GM12872 (cell line): ENCODE data around the gene LENG9.

Experiments used
- TF ChIP-seq, protein P1 (sequence below): IDR thresholded peaks from 3 replicates; pipeline ENCODE4 v1.5.1; 2011; ENCODE audit warnings: low read depth, mild to moderate bottlenecking, low read length, moderate library complexity; ENCODE audit not compliant: insufficient read depth

The LENG9 gene

DNA sequence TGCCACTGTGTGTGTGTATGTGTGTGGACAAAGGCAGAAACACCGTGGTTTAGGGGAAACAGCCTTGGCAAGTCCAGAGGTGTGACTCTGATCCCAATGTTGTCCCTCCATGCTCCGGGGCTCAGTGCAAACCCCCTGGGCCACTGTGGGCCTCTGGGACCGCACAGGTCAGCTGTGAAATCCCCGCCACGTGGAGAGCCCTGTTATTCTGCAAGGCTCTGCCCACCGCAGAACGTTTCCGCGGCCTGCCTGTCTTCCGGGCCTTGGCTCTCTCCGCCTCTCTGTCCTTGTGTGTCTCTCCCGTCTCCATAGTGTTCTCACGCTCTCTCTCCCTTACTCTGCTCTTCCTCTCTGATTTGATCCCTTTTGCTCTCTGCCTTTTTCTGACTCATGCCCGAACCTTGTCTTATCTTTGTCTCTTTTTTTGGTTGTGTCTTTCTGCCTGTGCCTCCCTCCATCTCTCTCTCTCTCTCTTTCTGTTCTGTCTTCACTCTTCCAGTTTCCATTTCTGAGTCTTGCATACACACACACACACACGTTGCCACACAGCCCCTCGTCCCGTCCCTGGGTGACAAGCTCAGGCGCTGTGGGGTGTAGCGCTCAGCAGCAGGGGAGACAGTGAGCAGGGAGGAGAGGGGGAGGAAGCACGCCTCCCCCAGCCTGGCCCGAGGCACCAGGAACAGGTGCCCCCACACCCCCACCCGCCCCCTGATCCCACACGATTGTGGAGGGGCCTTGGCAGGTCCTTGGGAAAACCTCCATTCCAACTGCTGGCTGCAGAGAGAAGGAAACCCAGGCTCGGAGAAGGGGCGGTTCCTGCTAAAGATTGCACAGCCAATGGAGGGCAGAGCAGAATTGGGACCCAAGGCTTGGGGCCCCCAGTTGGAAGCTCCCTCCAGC, 45.3 kb downstream of the LENG9 start:
- TF ChIP-seq, protein P1, sequence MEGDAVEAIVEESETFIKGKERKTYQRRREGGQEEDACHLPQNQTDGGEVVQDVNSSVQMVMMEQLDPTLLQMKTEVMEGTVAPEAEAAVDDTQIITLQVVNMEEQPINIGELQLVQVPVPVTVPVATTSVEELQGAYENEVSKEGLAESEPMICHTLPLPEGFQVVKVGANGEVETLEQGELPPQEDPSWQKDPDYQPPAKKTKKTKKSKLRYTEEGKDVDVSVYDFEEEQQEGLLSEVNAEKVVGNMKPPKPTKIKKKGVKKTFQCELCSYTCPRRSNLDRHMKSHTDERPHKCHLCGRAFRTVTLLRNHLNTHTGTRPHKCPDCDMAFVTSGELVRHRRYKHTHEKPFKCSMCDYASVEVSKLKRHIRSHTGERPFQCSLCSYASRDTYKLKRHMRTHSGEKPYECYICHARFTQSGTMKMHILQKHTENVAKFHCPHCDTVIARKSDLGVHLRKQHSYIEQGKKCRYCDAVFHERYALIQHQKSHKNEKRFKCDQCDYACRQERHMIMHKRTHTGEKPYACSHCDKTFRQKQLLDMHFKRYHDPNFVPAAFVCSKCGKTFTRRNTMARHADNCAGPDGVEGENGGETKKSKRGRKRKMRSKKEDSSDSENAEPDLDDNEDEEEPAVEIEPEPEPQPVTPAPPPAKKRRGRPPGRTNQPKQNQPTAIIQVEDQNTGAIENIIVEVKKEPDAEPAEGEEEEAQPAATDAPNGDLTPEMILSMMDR, result no peak

DNA sequence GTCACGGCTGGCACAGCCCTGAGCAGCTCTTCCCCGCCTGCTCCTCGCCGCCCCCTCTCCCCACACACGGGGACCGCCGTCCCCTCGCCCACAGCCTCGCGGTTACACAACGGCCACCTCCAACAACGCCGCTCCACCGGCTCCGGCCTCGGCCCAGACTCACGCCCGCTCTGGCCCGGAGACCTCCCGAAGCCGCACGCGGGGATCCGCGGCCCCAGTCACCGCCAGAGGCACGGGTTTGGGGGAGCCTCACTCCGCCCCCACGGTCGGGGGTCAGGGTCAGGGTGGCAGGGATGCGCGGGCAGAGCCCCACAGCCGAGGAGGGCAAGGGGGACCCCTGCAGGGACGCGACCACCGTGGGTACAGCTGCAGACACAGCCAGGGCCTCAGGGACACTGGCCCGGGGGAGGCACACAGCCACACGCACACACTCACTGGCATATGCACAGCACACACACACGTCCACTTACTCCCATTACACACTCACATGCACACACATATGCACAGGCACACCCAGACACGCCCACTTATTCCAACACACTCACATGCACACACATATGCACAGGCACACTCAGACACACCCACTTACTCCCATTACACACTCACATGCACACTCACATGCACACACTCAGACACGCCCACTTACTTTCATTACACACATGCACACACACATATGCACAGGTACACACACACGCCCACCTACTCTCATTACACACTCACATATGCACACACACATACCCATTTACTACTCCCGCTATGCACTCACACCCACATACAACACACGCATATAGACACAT, 46.7 kb downstream of the LENG9 start:
- TF ChIP-seq, protein P1, result no peak

DNA sequence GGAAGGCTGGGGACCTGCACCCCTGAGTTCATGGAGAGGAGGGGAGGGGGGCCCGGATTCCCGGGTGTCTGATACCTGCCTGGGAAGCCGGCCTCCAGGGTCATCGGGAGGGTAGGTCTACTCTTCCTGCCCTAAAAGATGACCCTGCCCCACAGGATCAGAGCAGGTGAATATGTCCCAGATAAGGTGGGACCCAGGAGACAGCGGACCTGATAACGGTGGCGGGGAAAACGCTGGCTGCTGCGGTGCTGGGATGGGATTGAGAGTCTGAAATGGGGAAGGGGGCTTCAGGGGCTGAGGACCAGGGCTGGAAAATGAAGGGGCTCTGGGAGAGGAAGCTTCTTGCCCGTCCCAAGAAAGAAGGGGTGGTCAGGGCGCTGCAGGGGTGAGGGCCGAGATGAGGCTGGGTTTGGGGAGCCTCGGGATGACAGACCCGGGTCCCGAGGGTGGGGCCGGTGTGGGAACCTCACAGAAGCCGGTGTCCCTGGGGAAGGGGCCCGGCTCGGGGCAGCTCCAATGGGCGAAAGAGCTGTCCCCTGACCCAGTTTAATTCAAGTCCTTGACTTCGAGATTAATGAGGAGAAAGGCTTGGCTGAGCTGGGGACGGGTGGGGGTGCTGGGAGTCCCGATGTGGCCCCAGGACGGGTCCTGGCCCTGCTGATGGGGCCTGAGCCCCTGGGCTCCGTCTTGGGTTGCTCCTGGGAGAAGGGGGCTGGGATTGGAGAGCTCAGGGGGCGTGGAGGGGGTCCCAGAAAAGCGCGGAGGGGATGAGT, 47.5 kb downstream of the LENG9 start:
- TF ChIP-seq, protein P1, result no peak

DNA sequence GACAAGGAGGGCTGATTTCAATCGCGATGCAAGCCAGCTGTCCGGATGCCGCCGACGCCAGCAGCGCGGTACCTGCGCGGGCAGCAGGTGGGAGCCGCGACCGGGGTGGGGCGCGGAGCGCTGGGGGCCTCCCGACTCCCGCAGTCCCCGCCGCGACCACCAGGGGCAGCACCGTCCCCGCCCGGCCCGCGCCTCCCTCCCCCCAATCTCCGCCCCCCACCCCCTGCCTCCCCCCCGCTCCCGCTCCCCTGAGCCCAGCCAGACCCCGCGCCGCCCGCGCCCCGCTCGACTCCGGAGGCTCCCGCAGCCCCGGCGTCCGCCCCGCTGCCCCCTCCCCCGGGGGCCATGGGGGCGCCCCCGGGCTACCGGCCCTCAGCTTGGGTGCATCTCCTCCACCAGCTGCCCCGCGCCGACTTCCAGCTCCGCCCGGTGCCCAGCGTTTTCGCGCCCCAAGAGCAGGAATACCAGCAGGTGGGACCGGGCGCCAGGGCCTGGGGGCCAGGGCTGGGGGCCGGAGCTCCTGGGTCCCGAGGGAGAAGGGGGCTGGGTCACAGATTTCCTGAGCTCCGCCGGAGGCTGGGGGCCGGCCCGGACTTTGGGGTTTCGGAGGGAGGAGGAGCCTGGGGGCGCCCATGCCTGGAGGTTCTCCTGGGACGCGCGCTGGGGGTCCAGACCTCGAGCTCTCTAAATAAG, 48.2 kb downstream of the LENG9 start, which contains the start of gene TTYH1:
Gene TTYH1 (plus strand): TSS at position 257 of the 693 bp plus-strand sequence. CDS start 89 bp downstream, at position 346.
- TF ChIP-seq, protein P1, result peak; percentile 30; the same call in 1 of the 3 replicates

DNA sequence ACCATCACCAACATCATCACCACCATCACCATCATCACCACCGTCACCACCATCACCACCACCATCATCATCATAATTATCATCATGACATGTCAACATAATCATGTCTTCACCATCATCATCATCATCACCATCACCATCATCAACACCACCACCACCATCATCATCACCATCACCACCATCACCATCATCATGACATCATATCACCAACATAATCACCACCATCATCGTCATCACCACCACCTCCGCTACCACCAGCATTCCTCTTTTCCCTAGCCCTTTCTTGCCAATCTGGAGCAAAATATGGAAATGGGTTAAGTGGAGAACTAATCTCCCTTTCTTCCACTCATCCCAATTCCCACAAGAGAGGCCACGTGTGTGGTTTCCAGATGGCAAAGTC, 49.4 kb downstream of the LENG9 start:
- TF ChIP-seq, protein P1, result no peak

DNA sequence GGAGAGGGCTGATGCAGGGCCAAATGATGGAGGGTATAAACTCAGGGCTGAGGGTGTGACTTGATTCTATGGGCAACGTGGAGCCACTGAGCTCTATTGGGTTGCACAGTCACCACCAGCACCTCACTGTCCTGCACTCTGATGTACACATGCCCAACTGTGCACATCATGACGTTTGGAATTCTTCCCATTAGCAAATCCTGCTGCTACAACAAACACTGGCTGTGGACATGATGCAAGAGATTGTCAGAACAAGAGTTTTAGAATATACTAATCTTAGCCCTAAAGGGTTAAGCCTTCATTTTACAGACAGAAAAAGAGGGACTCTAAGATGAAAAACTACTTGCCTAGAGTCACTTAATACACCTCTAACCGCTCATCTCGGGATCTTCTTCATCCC, 50.7 kb downstream of the LENG9 start:
- TF ChIP-seq, protein P1, result no peak
